Measurements from ENCODE around the gene SEMA4D.

SEMA4D gene

DNA sequence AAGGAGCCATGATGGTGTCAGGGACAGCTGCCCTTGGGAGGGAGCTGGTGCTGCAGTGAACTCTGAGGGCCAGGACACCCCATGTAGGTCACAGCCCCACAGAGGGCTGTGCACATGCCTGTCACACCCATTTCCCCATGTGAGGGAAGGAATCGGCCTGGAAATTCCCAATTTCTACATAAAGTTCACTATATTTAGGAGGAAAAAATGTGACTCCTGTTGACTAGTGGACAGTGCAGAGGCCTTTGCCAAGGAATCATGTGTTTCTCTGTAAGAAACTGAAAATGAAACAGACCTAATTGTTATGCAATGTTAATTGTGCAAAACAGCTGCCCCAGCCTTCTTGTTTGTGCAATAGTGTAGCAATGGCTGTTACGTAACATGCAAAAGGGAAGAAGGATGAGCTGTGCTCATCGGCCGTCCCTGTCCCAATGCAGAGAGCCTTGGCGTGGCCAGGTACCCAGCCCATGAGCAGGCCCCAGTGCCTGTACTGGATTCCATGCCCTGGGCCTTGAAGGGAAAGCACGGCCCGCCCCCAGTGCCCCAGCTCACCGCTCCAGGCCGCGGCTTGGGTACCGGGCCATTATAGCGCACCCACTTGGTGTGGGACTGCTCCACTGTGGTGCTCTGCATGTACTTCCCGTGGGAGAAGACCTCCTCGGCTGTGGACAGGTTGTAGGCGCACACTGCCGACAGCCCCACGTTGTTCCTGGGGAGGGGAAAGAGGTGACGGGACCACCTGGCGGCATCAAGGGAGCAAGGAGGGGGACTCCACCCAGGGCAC lies 109.6 kb downstream of the SEMA4D start:
- DNase-seq (ENCODE audit: low read depth in 2 of 2), result no peak

DNA sequence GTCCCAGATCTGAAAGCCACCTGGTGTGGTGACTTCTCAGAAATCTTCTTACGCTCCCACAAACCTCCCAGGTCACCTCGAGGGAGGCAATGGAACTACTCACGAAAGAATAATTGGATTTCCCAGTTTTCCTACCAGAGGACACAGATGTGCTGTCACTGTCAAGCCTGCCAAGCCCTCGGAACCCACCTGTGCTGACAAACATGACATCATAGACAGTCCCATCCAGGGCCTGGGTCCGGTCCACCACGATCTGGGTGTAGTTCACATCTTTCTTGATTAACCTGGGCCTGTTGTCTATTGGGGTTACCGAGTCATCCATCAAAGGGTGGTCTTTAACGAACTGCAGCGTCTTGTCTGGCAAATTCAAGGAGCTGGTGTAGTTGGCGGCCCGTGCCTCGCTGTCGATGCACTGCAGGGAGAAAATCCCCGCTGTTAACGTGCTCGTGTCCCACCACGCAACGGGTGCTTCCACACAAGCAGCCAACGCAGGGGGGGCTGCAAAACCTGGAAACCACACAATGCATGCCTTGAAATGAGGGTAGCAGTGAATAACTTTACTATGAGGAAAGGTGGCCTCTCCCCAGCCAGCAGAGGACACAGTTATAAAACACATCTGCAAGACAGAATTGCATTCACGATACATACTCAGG lies 110.6 kb downstream of the SEMA4D start:
- DNase-seq (ENCODE audit: low read depth in 2 of 2), result no peak

- DNase-seq (ENCODE audit: low read depth in 2 of 2), result no peak
These were observed 111.1 kb downstream of the SEMA4D start for GRCh38 chr9:89386797-89387196.

- DNase-seq (ENCODE audit: low read depth in 2 of 2), result no peak
These were observed 111.7 kb downstream of the SEMA4D start for GRCh38 chr9:89386206-89386605.

DNA sequence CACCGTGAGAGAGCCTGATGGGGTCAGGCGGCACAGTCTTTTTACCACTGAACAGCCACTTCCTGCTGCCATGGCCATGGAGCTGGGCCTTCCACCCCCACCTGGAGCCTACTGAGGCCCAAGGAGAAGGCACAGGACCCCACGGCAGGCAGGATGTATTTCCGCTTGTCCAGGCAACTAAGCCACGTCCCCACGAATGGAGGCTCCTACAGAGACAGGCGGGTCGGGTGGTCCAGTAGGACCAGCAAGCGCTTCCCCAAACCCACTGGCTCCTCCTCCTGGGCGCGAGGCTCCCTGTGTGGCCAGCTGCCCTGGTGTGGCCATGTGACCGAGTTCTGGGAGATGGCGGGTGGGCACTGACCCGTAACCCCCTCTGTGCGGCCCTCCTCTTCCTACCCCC lies 113.1 kb downstream of the SEMA4D start:
- no peak for DNase-seq (ENCODE audit: low read depth in 2 of 2)

- DNase-seq (ENCODE audit: low read depth in 2 of 2), result no peak
These were observed 114.1 kb downstream of the SEMA4D start for GRCh38 chr9:89383721-89384300.

GRCh38 chr9:89383030-89383720 lies 114.7 kb downstream of the SEMA4D start:
- DNase-seq (ENCODE audit: low read depth in 2 of 2), result no peak

DNA sequence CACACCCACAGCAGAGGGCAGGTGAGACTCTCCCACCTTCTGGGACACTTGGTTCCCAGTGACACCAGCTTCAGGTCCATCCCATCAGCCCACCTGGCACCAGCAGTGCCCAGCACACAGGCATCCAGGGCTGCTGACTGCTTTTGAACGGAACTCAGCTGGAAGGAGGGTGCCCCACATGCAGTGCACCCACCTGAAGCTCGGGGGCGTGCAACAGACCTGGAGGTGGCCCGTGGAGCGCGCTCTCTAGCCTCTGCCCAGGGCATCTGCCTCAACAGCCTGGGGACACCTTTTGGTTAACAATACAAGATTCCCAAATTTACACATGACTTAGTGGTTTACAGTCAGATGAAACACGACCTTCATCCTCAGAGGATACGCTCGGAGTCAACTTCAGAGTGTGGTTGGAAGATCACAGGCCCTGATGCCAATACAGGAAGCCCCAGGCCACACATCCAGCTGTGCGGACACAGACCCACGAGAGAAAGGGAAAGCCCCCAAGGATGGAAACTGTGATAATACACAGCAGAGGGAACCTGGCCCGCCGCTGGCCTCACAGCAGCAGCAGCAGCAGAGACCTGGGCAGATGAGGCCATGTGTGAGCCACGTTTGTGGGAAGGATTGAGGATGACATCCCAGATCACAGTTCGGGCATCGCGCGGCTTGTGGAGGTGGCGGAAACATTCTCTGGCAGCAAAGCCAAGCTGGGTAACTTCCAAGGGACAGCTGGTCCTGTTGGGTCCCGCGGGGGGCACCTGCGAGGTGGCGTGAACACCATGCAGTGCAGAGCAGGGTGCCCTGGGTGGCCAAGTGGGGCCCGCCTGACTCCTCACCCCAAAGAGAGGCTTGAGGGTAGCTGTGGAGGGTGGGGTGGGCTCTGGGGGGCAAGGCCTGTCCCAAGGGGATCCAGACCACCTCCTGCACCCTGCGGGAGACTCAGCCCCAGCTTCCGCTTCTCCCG lies 115.6 kb downstream of the SEMA4D start:
- DNase-seq (ENCODE audit: low read depth in 2 of 2), result no peak

DNA sequence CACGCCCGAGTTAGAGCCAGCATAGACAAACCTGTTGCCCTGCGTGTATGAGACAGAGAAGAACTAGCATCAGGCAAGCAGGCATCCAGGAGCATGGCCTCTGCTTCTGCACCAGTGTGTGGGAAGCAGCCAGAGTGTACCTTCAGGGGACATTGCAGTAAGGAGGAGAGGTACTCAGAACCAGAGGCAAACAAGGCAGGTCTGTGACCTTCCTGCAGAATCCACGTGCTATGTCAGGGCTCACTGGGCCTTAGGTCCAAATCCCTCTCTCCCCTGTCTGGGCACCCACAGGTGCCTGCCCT lies 116.7 kb downstream of the SEMA4D start:
- DNase-seq (ENCODE audit: low read depth in 2 of 2), result no peak

- DNase-seq (ENCODE audit: low read depth in 2 of 2), result no peak
These were observed 117.2 kb downstream of the SEMA4D start for GRCh38 chr9:89380437-89381307.

DNA sequence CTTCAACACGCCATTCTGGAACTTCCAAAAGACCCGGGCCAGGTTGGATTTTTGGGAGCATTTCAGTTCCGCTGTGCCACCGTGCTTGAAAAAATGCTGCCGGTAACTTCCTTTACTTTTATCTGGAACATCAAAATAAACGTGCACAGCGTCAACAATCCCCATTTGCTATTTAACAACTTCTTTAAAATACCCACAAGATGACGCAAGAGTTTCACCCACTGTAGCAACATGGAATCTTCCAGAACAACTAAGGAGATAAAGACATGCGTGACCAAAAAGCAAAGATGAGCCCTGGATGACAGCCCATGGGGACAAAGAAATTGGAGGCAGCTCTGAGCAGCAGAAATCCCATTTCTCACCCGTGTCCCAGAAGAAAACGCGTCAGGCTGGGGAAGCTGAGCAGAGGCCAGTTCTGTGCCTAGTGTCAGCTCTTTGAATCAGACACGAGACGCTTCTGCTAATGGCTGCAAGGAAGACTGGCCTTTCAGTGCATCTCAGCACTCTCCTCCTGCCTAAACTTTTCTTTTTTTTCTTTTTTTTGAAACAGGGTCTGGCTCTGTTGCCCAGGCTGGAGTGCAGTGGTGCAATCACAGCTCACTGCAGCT lies 118.3 kb downstream of the SEMA4D start:
- no peak for DNase-seq (ENCODE audit: low read depth in 2 of 2)

- DNase-seq (ENCODE audit: low read depth in 2 of 2), result no peak
These were observed 118.9 kb downstream of the SEMA4D start for GRCh38 chr9:89379031-89379430.

GRCh38 chr9:89378541-89378940 lies 119.4 kb downstream of the SEMA4D start:
- DNase-seq (ENCODE audit: low read depth in 2 of 2), result no peak

DNA sequence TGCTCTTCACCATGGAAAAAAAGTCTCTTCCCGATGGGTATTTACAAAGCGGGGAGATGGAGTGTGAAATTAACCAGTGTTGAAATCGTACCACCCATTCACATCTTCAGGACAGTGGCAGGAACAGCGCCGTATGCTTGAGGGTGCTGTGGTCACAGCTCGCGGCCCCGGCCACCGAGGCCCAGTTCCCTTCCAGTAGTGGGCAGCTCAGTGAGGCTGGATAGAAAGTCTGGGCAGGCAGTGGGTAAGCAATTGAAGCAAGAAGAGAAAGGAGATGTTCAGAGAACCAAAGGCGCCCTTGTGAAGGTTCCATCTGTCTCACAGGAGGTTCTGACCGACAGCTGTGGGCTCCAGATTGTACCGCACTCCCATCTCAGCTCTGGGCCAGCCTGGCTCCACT lies 120.5 kb downstream of the SEMA4D start:
- no peak for DNase-seq (ENCODE audit: low read depth in 2 of 2)

DNA sequence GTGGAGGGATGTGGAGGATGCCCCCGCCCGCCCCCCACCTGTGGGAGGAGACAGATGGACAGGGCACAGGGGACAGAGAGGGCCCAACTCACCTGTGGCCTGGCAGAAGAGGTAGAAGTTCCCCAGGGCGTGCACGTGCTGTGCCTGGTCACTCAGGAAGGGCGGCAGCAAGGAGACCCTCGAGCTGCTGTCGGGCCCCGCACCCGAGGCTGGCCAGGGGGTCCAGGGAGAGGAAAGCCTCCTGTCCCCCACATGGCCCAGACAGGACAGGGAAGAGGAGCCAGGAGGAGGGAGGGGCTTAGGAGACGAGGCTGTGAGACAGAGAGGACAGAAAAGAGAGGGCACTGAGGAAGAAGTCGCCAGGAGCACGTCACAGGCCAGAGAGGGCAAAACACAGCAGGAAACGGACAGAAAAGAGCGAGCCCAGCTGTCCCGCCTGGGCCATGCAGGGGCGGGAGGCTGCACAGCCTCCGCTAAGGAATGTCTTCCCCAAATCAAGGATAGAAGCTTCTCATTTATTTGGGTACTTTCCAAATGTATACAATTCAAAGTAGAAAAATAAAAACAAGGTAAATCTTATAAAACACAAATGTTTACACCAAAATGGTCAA lies 121.1 kb downstream of the SEMA4D start:
- no peak for DNase-seq (ENCODE audit: low read depth in 2 of 2)

GRCh38 chr9:89376286-89376685 lies 121.6 kb downstream of the SEMA4D start:
- no peak for DNase-seq (ENCODE audit: low read depth in 2 of 2)

GRCh38 chr9:89375191-89375760 lies 122.6 kb downstream of the SEMA4D start:
- DNase-seq (ENCODE audit: low read depth in 2 of 2), result no peak

- DNase-seq (ENCODE audit: low read depth in 2 of 2), result no peak
These were observed 123.7 kb downstream of the SEMA4D start for GRCh38 chr9:89374176-89374575.

DNA sequence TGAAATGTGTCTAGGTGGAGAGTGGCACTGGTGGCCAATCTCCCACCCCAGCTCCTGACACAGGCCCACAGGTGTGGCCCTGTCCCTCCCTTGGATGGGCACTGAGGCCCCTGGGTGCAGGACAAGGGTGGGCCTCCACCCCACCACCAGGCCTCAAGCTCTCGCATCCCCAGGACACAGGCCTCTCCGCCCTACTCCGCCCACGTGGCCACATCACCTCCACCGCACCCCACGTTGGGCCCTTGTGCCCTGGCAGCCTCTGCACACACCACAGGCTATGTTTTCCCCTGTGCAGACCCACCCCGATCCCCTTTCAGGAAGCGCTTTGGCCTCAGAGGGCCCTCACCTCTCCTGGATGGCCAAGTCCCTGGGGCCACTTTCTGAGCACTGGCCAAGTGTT lies 124.9 kb downstream of the SEMA4D start:
- no peak for DNase-seq (ENCODE audit: low read depth in 2 of 2)
